GM10847 (cell line): ENCODE data around the gene ADGRA1.

ENCODE experiments used
- POLR2A ChIP-seq: IDR thresholded peaks from 2 replicates; pipeline ENCODE4 v1.6.1; 2011; ENCODE audit not compliant: insufficient read length; ENCODE audit errors: extremely low read depth

Gene ADGRA1

DNA sequence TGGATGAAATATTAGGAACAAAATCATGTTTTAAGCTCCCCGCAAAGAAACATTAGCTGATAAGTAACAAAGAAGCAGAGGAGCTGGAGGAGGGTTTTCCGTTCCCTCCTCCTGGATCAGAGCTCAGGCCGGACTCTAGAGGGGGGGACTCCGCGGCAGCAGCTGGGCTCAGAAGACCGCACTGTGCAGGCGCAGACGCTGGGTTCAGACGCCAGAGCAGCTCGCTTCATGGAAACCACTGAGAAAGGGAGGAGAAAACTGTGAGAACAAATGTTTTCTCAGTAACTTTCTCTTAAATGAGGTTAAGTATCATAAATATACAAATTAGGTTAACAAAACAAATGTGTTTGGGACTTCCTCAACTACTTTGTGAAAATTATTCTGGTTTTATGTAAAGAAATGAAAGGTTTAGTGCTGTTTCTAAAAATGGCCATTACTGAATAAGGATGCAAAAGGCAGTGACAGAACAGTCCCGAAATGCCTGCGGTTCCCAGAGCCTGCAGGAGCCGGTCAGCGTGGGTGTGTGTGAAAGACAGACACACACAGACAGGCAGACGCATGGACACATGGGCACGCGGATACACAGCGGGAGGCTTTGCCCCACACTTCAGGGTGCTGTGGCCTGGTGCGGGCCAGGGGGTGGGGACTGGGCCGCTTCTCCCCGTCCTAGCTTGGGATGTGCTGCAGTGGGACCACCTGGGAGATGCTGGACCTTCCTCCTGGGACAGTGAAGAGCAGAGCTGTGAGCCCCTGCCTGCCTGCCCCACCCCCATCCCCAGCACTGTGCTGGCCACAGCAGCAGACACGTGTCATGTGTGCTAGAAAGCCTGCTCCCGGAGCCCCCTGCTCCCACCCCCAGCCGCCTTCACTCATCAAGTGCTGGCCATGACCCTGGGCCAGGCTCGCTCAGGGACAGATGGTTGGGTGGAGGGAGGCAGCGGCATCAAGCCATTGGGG is 20.3 kb upstream of the ADGRA1 start:
- no peak for TF ChIP-seq POLR2A

DNA sequence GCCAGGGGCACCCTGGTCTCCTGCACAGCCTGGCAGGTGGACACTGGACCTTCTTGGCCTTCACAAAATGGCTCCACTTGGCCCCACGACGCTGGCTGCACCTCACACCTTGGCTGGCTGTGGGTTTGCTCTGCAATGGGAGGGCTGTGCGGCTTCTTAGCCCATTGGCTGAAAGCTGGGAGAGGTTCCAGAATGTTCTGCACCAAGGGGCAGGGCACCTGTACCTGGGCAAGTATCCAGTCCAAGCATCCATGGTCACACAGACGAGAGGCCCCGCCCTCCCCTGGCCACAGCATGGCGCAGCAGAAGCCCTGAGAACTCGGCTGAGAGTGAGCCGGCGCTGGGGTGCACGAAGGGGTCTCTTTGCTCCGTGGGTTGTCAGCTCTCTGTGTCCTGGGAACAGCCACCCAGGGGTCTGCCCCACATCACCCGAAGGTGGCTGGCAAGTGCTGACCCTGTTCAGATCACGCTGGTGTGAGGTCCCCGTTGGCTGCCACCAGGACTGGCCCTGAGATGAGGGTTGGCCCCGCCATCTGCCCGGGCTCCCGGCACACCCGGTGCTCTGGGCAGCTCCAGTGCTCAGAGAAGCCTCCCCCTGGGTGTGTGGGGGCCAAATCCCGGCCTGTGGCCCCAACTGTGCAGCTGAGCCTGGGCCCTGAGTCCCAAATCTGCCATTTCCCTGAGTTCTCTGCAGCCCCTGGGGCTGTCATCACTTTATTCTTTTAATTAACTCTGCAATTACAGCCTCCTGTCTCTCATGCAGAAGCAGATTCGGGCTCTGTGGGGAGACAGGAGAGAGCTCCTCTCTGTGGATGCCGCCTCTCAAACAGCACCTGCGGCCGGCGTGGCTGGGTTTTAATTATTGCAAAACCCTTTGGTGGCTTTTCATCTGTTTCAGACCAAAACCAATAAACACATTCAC is 19.4 kb upstream of the ADGRA1 start:
- TF ChIP-seq POLR2A, result no peak

DNA sequence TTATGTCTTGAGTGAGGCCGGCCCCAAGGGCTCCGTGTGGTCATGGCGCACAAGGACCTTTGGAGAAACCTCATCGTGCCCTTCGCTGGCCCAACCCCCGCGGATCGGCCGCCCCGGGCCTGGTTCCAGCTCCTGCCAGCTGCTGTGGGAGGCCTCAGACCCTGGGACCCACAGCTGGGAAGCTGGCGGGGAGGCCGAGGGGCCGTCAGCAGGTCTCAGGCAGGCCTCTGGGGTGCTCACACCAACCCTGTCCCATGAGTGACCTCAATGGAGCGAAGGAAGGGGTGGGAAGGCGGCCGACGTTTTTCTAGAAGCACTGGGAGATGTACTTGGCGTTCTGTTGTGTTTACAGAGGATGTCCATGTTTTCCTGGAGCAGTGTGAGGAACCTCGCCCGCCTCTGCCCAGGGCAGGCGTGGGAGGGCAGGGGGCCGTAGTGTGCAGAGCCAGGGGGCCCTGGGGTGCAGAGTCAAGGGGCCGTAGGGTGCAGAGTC is 18.6 kb upstream of the ADGRA1 start:
- TF ChIP-seq POLR2A, result no peak

DNA sequence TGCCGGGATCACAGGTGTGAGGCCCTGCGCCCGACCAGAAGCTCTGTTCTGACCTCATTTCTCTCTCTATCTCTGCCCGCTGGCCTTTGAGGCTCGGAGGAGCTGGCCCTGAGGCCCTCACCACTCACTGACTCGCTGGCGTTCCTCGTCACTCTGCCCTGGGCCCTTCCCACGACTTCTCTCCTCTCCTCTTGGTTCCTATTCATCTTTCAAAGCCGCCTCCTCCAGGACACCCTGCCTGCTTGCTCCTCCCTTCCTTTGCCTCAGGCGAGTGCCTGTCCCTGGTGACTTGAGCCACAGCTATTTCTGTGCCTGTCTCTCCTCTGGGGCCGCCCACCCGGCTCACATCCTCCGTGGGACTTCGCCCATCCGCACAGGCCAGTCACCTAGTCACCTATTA is 17.3 kb upstream of the ADGRA1 start:
- TF ChIP-seq POLR2A, result no peak

DNA sequence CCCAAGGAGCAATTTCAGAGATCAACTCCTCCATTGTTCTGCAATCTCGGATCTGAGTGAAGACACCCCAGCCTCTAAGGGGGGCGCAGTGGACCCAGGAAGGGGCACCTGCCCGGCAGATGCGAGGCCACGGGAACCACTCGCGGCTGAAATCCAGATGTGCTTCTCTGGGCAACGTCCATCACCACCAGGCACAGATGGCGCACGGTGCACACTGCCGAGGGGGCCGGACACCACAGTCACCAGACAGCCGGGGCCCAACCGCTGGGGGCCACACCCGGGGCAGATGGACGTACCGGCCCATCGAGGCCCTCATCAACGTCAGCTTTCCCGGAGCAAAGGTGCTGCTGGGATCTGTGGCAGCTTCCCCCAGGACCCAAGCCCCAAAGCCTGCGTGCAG is 16.9 kb upstream of the ADGRA1 start:
- no peak for TF ChIP-seq POLR2A

DNA sequence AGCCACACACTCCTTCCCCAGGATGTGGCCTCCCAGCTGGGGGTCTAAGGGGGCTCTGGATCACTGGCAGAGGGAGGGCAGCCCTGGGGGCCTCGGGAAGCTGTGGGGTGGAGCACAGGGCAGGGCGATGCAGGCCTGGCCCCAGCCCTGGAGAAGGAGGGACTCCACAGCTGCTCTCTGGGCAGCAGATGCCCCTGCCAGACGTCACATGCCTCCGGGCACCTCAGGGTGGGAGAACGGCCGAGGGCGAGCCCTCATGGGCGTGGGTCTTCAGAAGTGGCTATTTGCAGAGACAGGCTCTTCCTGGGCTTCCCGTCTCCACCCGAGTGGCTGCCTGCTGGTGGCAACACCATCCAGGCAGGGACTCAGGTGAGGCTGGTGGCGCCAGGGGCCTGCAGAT is 16.0 kb upstream of the ADGRA1 start:
- TF ChIP-seq POLR2A, result no peak

DNA sequence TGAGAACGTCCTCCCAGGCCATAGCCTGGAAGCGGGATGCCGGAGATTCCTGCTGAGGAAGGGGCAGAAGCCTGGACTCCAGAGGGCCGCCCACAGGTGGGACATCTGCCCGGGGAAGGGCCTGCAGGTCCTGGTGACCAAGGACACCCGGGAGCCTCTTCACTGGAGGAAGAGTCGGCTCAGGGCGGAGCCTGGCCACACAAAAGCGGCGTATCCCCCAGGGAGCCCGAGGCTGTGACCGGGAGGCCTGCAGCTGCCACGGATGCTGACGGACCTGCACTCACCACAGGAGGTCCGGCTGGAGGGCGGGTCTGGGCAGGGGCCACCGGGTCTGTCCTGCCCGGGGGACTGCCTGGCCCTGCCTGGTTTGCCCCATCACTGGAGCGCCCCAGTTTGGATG is 15.5 kb upstream of the ADGRA1 start:
- no peak for TF ChIP-seq POLR2A

DNA sequence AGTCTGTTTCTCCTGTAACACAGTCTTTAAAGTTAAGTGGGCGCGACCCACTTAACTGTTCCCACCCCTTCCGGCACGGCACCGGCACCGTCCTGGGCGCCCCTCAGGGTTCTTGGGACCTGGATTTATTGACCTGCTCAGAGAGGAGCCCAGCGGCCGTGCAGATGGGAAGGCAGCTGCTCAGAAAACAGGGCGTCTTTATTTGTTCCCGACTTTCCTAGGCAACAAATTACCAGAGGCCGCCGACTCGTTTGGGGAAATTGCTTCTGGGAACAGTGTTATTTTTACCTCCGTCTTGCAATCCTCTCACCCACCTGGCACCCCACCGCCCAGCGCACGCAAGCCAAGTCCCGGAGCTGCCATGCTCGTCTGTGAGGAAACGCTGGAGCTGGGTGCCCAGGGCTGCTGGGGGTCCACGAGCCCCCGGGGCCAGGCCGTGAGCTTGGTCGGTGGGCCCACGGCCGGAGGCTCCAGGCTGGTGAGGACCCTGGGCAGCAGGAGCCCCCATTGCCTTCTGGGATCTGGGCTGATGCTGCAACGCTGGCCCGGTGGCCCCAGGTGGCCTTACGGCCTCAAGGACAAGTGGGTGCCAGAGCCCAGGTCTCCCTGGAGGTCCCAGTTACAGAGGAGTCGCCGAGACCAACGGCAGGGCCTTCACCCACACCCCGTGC is 14.9 kb upstream of the ADGRA1 start:
- TF ChIP-seq POLR2A, result no peak

DNA sequence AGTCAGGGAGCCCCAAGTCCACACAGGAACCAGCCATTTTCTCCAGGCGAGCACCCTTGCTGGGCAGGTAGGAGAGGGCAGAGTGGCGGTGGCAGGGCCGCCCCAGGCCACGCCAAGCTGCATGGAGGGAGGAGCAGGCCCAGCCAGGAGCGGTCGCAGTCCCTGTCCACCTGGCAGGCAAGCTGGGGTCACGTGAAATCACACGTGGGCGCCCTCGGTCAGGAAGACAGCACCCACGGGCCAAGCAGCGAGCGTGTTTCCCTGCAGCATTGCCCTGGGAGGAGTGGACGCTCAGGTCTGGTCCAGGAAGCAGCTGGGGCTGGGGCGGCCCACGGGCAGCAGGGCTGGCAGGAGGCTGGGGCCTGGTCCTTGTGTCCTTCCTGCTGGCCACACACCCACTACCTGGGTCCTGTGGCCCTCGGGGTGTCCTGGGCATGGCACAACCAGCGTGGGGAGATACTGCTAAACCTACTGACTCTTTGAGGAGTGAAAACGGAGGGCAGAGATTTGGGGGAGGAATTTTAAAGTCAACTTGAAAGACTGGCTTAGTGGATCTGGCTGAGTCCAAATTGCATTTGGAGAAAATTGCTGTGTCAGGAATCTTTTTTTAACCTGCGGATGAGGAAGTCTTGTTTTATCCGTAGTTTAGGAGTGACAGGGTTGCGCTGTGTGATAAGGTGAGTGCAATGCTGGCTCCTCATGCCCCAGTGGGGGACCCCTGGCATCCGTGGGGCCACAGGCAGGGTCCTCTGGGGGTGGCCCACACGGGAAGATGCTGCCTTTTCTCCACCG is 12.2 kb upstream of the ADGRA1 start:
- no peak for TF ChIP-seq POLR2A

DNA sequence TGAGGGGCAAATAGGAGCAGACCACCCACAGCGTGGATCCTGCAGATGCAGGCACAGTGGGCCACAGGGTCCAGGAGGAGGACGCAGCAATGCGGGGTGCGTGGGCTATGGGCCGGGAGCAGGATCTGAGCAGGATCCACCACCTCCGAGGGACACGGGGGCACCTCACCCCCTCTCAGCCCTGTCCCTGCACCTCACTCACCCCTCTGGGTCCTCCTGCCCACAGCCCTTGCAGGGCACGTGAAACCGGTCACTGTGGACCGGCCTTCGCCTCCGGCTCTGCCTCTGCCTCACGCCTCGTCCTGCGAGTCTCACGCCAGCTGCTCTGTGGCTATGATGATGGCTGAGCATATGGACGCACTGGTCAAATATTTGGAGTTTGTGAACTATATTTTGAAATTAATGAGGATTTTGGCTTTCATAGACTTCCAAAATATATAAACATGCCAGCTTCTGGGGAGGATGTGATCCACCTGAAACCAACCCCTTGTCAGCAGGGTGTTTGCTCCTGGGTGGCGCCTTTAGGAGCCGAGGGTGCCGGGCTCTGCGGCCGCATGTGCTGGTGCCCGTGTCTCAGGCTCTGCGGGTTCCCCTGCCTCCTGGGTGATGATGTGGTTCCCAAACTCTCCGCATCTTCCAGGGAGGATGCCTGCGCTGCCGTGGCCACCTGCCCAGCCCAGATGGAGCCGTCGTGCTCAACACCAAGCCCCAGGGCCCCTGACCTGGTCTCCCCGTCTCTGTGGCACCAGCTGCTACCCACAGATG is 11.3 kb upstream of the ADGRA1 start:
- no peak for TF ChIP-seq POLR2A

DNA sequence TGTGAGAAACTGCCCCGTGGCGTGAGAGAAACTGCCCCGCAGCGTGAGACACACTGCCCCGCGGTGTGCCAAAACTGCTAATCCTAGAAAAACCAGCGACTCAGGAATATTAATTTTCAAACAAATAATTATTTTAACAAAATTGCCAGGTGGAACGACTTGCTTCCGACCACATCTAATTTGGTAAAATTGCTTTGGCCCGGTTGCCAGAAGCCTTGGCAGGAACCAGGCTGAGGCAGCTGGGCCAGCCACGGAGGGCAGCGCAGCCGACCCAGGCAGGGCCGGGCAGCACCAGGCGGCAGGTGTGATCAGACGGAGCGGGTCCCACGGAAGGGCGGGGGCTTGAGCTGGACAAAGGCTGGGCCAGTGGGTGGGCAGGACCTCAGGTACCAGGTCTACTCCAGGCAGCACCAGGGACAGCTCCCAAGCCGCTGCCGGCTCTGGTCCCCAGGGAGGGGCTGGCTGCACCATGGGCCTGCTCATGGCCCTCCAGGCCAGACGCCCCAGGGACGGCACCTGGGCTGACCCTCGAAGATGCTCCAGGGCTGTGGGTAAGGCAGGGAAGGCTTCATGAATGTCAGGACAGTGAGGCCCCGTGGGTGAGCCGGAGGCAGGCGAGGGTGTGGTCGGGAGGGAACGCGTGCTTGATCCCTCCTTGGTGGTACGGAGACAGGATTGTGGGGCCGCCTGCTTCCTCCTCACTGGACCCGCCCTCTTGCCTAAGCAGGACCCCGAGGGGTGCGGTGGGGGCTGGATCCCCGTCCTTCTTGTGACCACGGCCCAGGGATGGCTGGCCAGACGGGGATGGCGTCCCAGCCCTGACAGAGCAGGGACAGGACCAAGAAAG is 7.7 kb upstream of the ADGRA1 start:
- TF ChIP-seq POLR2A, result no peak

DNA sequence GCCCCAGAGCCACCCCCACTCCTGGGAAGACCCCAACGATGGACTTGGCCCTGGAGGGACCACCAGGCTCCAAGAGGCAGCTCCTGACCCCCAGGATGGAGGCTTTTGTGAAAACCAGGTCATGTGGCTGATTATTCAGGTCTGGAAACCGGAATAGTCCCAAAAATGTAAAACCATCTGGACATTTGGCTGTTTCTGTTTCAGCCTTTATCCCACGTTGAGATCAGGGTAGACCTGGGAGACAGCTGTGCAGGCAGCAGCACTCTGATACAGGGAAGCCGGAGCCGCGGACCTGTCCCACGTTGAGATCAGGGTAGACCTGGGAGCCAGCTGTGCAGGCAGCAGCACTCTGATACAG is 7.1 kb upstream of the ADGRA1 start:
- no peak for TF ChIP-seq POLR2A

DNA sequence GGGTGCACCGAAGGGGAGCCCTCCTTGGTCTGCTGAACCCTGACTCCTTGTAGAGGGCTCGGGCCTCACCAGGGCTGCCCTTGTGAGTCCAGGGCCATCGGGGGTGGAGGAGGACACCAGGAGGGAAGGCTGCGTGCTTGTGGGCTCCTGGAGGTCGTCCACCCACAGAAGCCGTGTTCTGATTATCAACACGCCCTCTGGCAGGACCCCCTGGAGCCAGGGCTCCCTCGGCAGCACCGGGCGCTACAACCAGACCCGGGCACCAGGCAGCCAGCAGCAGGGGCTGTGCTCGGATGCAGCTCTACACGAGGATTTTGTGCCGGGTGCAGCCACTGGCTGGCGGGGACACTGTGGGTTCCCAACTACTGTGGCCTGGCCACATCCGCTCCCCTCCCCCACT is 6.1 kb upstream of the ADGRA1 start:
- no peak for TF ChIP-seq POLR2A
